Raji (cell line): ENCODE data around the gene BHMT2.

Experiments
- POLR2A ChIP-seq: IDR thresholded peaks from 2 replicates; pipeline ENCODE4 v1.6.1; 2011; ENCODE audit warnings: low read depth, low read length, control low read depth; ENCODE audit not compliant: insufficient read depth

BHMT2 gene

GRCh38 chr5:79069488-79070349 is at the start of gene BHMT2, which contains the start of gene DMGDH:
Gene BHMT2, plus strand, starts transcription at chr5:79069767. Its CDS starts 16 bp downstream, at chr5:79069783.
Gene DMGDH, minus strand, starts transcription at chr5:79069674. Its CDS starts 54 bp downstream, at chr5:79069620.
- no peak for TF ChIP-seq POLR2A

- no peak for TF ChIP-seq POLR2A
These were observed 48.6 kb upstream of the BHMT2 start for GRCh38 chr5:79020861-79021561.

- TF ChIP-seq POLR2A = no peak
These were observed 47.8 kb upstream of the BHMT2 start for GRCh38 chr5:79021753-79022152.

- TF ChIP-seq POLR2A = no peak
These were observed 46.8 kb upstream of the BHMT2 start for GRCh38 chr5:79022771-79023170.

- no peak for TF ChIP-seq POLR2A
These were observed 46.2 kb upstream of the BHMT2 start for GRCh38 chr5:79023348-79023747.

- TF ChIP-seq POLR2A = no peak
These were observed 45.6 kb upstream of the BHMT2 start for GRCh38 chr5:79023947-79024346.

GRCh38 chr5:79025054-79025472 is 44.5 kb upstream of the BHMT2 start:
- TF ChIP-seq POLR2A = no peak

GRCh38 chr5:79030663-79031484 is 38.7 kb upstream of the BHMT2 start:
- no peak for TF ChIP-seq POLR2A

- no peak for TF ChIP-seq POLR2A
These were observed 38.1 kb upstream of the BHMT2 start for GRCh38 chr5:79031485-79031867.

GRCh38 chr5:79032031-79032695 is 37.4 kb upstream of the BHMT2 start:
- TF ChIP-seq POLR2A = no peak

GRCh38 chr5:79032782-79033181 is 36.8 kb upstream of the BHMT2 start:
- no peak for TF ChIP-seq POLR2A

GRCh38 chr5:79035237-79035636 is 34.3 kb upstream of the BHMT2 start:
- no peak for TF ChIP-seq POLR2A

- no peak for TF ChIP-seq POLR2A
These were observed 32.8 kb upstream of the BHMT2 start for GRCh38 chr5:79036769-79037168.

GRCh38 chr5:79042188-79042587 is 27.4 kb upstream of the BHMT2 start:
- no peak for TF ChIP-seq POLR2A

GRCh38 chr5:79047199-79047598 is 22.4 kb upstream of the BHMT2 start:
- no peak for TF ChIP-seq POLR2A

GRCh38 chr5:79048437-79048836 is 21.1 kb upstream of the BHMT2 start:
- no peak for TF ChIP-seq POLR2A
